OCI-LY1 (cell line): ENCODE measurements around the gene CHID1.

Experiments
- H2AFZ ChIP-seq: fragments of 200-600 bp; sonication (generic), shearing (Covaris generic); 2 replicates; pipeline ENCODE4 v1.6.0; 2014; ENCODE audit warnings: antibody characterized with exemption, mild to moderate bottlenecking, low read length
- H3F3A ChIP-seq: fragments of 200-600 bp; sonication (generic), shearing (Covaris generic); 2 replicates; pipeline ENCODE4 v1.6.0; 2014; ENCODE audit warnings: mild to moderate bottlenecking, antibody characterized with exemption, low read length, moderate library complexity; ENCODE audit not compliant: insufficient read depth
- H3K27ac ChIP-seq: fragments of 200-600 bp; sonication (generic); 2 replicates; pipeline ENCODE4 v1.5.1; 2014; ENCODE audit warnings: low read length, mixed run types, mild to moderate bottlenecking, low read depth; ENCODE audit not compliant: poor library complexity, severe bottlenecking
- H3K27me3 ChIP-seq: fragments of 200-600 bp; sonication (generic); 2 replicates; pipeline ENCODE4 v1.6.0; 2014; ENCODE audit warnings: antibody characterized with exemption, mild to moderate bottlenecking, low read length, moderate library complexity; ENCODE audit not compliant: insufficient read depth
- H3K36me3 ChIP-seq: fragments of 200-600 bp; sonication (generic); 2 replicates; pipeline ENCODE4 v1.6.1; 2014; ENCODE audit warnings: mild to moderate bottlenecking, antibody characterized with exemption, low read length, moderate library complexity, mixed read lengths; ENCODE audit not compliant: insufficient read depth
- H3K4me1 ChIP-seq: fragments of 200-600 bp; sonication (generic); 2 replicates; pipeline ENCODE4 v1.5.1; 2014; ENCODE audit warnings: mild to moderate bottlenecking, low read length, moderate library complexity; ENCODE audit not compliant: insufficient read depth, severe bottlenecking
- H3K4me2 ChIP-seq: fragments of 200-600 bp; sonication (generic), shearing (Covaris generic); 2 replicates; pipeline ENCODE4 v1.6.1; 2014; ENCODE audit warnings: low read length
- H3K4me3 ChIP-seq: fragments of 200-600 bp; sonication (generic); 2 replicates; pipeline ENCODE4 v1.5.1; 2014; ENCODE audit warnings: low read length, low read depth, mild to moderate bottlenecking, mixed read lengths; ENCODE audit not compliant: poor library complexity, severe bottlenecking
- H3K79me2 ChIP-seq: fragments of 200-600 bp; shearing (Covaris generic); 2 replicates; pipeline ENCODE4 v1.6.1; 2016; ENCODE audit warnings: mixed run types, low read length, mixed read lengths; ENCODE audit not compliant: insufficient read depth
- H3K9ac ChIP-seq: fragments of 200-600 bp; sonication (generic), shearing (Covaris generic); 2 replicates; pipeline ENCODE4 v1.6.1; 2014; ENCODE audit warnings: mild to moderate bottlenecking, low read length, mixed read lengths
- H3K9me2 ChIP-seq: fragments of 200-600 bp; sonication (generic), shearing (Covaris generic); 2 replicates; pipeline ENCODE4 v1.6.1; 2014; ENCODE audit warnings: low read depth, mild to moderate bottlenecking, low read length, mixed read lengths
- H3K9me3 ChIP-seq: fragments of 200-600 bp; shearing (Covaris generic); 2 replicates; pipeline ENCODE4 v1.6.1; 2014; ENCODE audit warnings: low read length, mixed read lengths
- H4K20me1 ChIP-seq: fragments of 200-600 bp; sonication (generic), shearing (Covaris generic); 2 replicates; pipeline ENCODE4 v1.6.0; 2016; ENCODE audit warnings: mild to moderate bottlenecking, low read length; ENCODE audit not compliant: insufficient read depth
- CTCF ChIP-seq: fragments of 200-600 bp; sonication (generic), shearing (Covaris generic); IDR thresholded peaks from 2 replicates; pipeline ENCODE4 v1.5.1; 2017; ENCODE audit warnings: mild to moderate bottlenecking, antibody characterized with exemption, low read length, moderate library complexity, mixed read lengths
- EZH2 ChIP-seq: fragments of 200-600 bp; sonication (generic), shearing (Covaris generic); IDR thresholded peaks from 2 replicates; pipeline ENCODE4 v1.8.0; 2017; ENCODE audit warnings: borderline replicate concordance, mixed run types, mild to moderate bottlenecking, antibody characterized with exemption, low read length, moderate library complexity, mixed read lengths

CHID1 gene

GRCh38 chr11:858053-858761 lies 52.4 kb downstream of the CHID1 start:
- Histone ChIP-seq H3K27ac (no peak overlapping the region), H3K9me2 (no peaks in the 10 kb centered on the region), H2AFZ (no peak overlapping the region), H3K36me3 (no peaks in the 10 kb centered on the region), H3K79me2 (no peaks in the 10 kb centered on the region), H4K20me1 (no peaks in the 10 kb centered on the region), H3K9me3 (no peaks in the 10 kb centered on the region), H3K4me1 (peaks cover 6% of the 10 kb centered on the region), H3K4me2 (no peak overlapping the region), H3K27me3 (no peaks in the 10 kb centered on the region), H3K9ac (no peak overlapping the region), H3F3A (no peaks in the 10 kb centered on the region), H3K4me3 (no peak overlapping the region)
- TF ChIP-seq CTCF = no peak
- TF ChIP-seq EZH2 = no peak

DNA sequence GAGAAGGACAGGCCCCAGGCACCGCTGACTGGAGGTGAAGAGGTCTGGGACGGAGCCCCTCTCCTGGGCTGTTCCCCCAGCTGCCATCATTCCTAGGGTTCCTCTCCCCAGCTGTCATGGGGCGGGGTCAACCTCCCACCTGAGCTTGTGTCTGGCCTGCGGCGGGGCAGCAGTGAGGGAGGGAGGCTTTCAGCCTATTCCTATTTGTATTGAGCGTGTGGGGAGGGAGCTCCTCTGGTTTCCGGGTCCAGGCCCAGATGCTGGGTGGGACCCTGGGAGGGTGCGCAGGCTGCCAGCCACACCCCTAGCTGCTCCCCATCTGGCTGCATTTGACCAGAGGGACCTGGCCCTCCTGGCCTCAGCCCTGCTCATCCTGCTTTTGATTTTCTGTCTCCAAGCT lies 54.2 kb downstream of the CHID1 start:
- Histone ChIP-seq H2AFZ (no peak overlapping the region), H3K4me3 (no peak overlapping the region), H3K9me2 (no peaks in the 10 kb centered on the region), H3K27ac (no peak overlapping the region), H3K9ac (no peak overlapping the region), H3K9me3 (no peaks in the 10 kb centered on the region), H3F3A (no peaks in the 10 kb centered on the region), H3K4me1 (peaks cover 6% of the 10 kb centered on the region), H3K79me2 (no peaks in the 10 kb centered on the region), H3K27me3 (no peaks in the 10 kb centered on the region; the same call in 1 of the 2 replicates), H4K20me1 (no peaks in the 10 kb centered on the region), H3K36me3 (no peaks in the 10 kb centered on the region), H3K4me2 (no peak overlapping the region)
- TF ChIP-seq CTCF (no peak), EZH2 (no peak)

GRCh38 chr11:855796-856195 lies 54.8 kb downstream of the CHID1 start:
- Histone ChIP-seq H3K9ac (no peak overlapping the region), H3K27me3 (no peaks in the 10 kb centered on the region; the same call in 1 of the 2 replicates), H3F3A (no peaks in the 10 kb centered on the region), H3K27ac (no peak overlapping the region), H3K4me2 (no peak overlapping the region), H4K20me1 (no peaks in the 10 kb centered on the region), H3K4me1 (peaks cover 7% of the 10 kb centered on the region), H3K9me2 (no peaks in the 10 kb centered on the region), H3K36me3 (no peaks in the 10 kb centered on the region), H3K79me2 (no peaks in the 10 kb centered on the region), H3K9me3 (no peaks in the 10 kb centered on the region), H3K4me3 (no peak overlapping the region), H2AFZ (no peak overlapping the region)
- no peak for TF ChIP-seq EZH2
- no peak for TF ChIP-seq CTCF
